Testis (tissue), 2 donors: ENCODE measurements around the gene PTPRG.

Source experiments
- POLR2A ChIP-seq: fragments of 450-650 bp; IDR thresholded peaks from one replicate; pipeline ENCODE4 v1.6.1; 2017; ENCODE audit warnings: antibody characterized with exemption, mild to moderate bottlenecking, moderate library complexity
- TF ChIP-seq, protein P1 (sequence below), 3 experiments: fragments of 450-650 bp in 2 of 3; fragments of 200-600 bp in 1 of 3; sonication (generic) in 1 of 3; IDR thresholded peaks; one replicate each; pipeline ENCODE4 v1.5.1; 2016 to 2019; ENCODE audit warnings: antibody characterized with exemption in 3 of 3, mild to moderate bottlenecking in 2 of 3, moderate library complexity in 1 of 3

DNA sequence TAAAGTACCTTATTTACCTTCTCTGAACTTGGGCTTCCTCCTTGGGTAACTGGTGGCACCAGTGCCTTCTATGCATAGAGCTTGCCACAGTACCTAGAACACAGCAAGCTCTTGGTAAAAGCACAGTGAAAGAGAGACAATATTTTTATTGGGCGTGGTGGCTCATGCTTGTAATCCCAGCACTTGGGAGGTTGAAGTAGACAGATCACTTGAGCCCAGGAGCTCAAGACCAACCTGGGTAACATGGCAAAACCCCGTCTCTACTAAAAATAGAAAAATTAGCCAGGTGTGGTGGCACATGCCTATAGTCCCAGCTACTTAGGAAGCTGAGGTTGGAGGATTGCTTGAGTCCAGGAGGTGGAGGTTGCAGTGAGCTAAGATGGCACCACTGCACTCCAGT, 285.1 kb downstream of the PTPRG start:
- TF ChIP-seq, protein P1, sequence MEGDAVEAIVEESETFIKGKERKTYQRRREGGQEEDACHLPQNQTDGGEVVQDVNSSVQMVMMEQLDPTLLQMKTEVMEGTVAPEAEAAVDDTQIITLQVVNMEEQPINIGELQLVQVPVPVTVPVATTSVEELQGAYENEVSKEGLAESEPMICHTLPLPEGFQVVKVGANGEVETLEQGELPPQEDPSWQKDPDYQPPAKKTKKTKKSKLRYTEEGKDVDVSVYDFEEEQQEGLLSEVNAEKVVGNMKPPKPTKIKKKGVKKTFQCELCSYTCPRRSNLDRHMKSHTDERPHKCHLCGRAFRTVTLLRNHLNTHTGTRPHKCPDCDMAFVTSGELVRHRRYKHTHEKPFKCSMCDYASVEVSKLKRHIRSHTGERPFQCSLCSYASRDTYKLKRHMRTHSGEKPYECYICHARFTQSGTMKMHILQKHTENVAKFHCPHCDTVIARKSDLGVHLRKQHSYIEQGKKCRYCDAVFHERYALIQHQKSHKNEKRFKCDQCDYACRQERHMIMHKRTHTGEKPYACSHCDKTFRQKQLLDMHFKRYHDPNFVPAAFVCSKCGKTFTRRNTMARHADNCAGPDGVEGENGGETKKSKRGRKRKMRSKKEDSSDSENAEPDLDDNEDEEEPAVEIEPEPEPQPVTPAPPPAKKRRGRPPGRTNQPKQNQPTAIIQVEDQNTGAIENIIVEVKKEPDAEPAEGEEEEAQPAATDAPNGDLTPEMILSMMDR (IDR thresholded peaks at IDR 0.05), result no peak
- TF ChIP-seq POLR2A, result no peak
